HG02981 (cell line): Measurements from ENCODE around the gene DPYD.

Source experiments
- ATAC-seq: cut with Tn5 transposase; IDR thresholded peaks from one replicate; pipeline ENCODE4 v1.9.1; 2021; ENCODE audit warnings: mild to moderate bottlenecking, moderate library complexity; ENCODE audit not compliant: unreplicated experiment

DPYD gene

DNA sequence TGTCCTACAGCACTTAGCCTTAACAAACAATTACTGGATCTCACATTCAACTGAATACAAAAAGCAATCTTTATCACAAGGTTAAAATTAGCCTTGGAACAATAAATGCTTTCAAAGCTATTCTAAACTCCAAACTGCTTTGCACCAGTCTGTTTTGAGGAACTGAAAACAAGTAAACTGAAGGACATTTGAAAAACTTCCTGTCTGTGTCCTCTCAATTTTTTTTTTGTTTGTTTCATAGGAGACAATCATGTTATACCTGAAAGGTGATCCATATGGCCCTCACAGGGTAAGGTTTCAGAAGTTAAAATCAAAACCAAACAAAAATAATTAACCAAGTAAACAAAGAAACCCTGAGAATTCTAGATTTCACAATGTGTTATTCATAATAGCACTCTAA lies 459.1 kb downstream of the DPYD start:
- peak; percentile 95 for ATAC-seq

DNA sequence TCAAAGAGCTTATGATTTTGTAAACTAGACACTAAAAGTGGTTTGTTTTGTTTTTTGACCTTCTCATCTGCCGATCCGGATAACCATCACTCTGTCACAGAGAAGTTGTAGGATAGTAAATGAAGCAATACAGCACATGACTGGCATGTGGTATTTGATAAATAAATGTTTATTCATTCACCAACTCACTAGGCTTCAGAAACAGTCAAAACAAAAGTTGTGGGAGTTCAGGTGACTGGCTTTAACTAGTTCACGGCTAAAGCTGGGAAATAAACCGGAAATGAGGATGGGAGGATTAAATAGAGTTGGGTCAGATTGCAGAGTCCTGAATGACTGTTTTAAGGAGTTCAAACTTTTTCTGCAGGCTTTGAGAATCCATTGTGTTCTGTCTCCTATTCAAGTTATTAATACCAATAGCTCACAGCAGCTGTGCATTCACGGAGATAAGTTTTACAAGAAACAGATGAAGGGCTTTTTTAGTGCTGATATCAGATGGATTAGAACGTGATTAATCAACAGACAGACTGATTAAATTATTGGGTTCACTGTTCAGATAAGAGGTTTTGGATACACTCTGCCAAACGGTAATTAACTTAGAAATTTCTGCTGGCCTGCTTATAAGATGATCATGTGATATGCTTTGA lies 463.3 kb downstream of the DPYD start:
- ATAC-seq = no peak

DNA sequence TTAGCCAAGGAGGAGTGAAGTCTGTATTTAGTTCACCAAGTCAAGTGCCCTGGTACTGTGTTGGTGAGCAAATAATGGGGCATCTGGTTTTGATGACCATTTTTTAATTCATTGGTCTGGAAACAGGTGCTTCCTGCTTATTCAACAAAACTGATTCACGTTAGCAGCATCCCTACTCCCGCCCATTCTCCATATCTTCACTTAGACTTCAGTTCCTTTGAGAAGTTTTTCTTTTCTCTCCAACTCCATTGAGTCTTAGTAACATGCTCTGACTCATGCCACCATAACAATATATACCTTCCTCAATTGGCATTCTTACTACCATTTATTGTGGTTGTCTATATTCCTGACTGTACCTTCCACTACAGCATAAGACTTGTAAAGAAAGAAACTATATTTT lies 468.9 kb downstream of the DPYD start:
- no peak for ATAC-seq

GRCh38 chr1:97451046-97451826 lies 469.6 kb downstream of the DPYD start:
- no peak for ATAC-seq

DNA sequence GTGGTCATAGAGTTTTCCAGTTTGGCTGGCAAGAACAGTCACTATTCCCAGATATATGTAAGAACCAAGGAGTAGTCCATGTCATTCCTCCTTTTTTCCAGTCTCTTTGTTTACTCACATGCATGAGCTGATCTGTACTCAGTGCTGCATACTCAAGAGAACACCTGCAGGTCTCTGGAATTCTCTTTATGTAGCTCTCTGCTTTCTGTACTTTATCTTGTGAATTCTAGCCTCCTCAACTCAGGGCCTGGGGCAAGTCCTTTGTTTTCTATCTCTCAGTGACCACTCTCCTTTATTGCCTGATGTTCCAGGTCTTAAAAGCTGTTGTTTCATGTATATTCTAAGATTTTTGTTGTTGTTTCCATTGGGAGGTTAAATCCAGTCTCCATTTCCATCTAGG lies 478.9 kb downstream of the DPYD start:
- ATAC-seq = no peak

GRCh38 chr1:97433824-97434177 lies 487.0 kb downstream of the DPYD start:
- no peak for ATAC-seq

GRCh38 chr1:97433094-97433823 lies 487.6 kb downstream of the DPYD start:
- no peak for ATAC-seq

DNA sequence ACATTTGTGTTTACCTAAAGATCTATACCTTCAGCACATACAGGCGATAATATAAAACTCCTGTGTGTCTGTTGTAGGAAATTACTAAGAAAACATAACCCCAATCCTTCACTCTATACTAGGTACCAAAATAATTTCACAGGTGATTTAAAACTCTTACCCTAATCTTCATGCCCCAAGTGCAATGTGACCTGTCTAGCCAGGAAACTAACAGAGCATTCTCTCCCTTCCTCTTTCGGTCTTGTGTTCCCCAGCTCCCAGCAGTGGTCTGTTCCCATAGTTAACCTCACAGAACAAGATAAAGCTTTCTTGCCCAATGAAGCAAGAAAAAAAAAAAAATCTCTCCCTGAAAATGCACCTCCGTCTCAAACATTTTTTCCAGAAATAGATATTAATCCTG lies 493.5 kb downstream of the DPYD start:
- no peak for ATAC-seq

- ATAC-seq = no peak
Observed at GRCh38 chr1:97424209-97424608, 496.6 kb downstream of the DPYD start.

DNA sequence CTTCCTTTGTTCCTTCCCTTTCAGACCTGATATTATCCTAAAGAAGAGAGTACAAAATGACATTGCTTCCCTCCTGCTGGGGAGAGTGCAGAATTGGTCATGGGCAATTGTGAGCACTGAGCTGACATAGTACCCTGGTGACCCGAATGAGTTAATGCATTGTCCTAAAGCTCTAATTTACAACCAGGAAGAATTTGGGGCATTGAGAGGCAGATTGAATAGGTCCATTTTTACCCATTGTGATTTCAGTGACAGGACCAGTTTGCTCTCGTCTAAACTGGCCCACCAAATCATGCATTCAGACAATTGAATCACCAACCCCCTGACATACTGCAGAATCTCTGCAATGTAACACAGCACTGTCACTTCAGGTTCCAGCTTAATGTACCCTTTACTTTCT lies 497.4 kb downstream of the DPYD start:
- ATAC-seq = no peak

DNA sequence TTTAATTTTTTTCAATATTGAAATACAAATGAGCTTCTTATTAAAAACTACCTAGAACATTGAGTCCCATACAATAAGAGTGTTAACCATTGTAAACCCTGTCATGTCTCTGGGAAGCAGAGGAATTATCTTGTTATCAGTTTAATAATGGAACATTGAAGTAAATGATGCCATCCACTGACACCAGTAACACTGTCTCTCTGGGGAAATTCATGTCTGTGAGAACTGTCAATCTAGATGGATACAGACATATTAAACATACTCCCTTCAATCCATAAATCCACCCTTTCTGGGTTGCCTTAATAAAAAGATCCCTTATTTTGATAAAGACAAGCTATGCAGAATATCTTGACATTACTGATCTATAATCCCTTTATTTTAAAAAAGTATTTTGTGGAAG lies 503.2 kb downstream of the DPYD start:
- ATAC-seq = no peak

- no peak for ATAC-seq
Observed at GRCh38 chr1:97414682-97415312, 506.0 kb downstream of the DPYD start.

- no peak for ATAC-seq
Observed at GRCh38 chr1:97412737-97413136, 508.1 kb downstream of the DPYD start.

DNA sequence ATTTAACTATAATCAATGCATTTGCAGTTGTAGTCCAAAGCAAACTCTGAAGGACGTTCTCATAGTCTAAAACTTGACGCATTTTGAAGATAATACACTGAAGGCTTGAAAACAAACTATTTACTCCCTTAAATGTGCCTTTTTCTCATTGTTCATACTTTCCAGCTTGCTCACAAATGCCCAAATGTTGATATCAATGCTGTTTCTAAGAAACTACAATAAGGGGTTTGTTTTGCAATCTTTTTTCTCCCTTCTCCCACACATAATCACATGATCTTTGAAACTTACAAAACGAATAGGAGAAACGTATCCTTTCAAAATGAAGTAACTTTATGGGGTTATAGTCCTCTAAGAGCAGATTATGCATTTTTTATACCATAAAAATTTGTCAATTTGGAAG lies 508.7 kb downstream of the DPYD start:
- no peak for ATAC-seq

- ATAC-seq = no peak
Observed at GRCh38 chr1:97396463-97396862, 524.4 kb downstream of the DPYD start.

GRCh38 chr1:97392701-97393100 lies 528.1 kb downstream of the DPYD start:
- no peak for ATAC-seq

GRCh38 chr1:97385536-97386277 lies 535.1 kb downstream of the DPYD start:
- no peak for ATAC-seq

- no peak for ATAC-seq
Observed at GRCh38 chr1:97384294-97384968, 536.4 kb downstream of the DPYD start.

DNA sequence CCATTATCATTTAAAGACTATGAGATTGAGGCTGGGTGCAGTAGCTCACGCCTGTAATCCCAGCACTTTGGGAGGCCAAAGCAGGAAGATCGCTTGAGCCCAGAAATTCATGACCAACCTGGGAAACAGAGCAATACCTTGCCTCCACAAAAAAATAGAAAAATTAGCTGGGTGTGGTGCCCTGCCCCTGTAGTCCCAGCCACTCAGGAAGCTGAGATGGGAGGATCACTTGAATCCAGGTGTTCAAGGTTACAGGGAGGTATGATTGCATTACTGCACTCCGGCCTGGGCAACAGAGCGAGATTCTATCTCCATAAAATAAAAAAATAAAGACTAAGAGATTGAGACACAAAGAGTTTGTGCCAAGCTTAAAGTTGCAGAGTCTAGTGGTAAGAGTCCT lies 537.0 kb downstream of the DPYD start:
- no peak for ATAC-seq

DNA sequence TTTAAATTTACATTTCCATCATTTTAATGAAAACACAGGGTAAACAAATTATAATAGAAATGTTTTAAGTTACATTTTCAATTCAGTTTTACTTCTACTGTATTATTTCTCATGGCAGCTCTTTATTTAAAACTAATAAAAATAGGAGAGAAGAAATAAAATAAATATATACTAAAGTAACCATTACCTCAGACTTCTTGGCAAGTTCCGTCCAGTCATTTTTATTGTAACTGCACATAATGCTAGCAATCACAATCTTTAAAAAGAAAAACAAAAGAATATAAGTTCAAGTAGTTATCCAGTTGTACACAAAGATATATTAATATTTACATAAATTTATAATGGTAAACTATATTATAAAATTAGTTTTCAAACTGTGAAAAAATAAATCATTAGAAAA lies 538.6 kb downstream of the DPYD start:
- ATAC-seq = no peak
